ENCODE data around the gene FARP1. TPM values are rescaled to one million over a fixed set of nuclear protein-coding genes. Genes with fewer than 3 reads are reported as not detected.
A peak's percentile ranks its signal among the peaks of the same experiment; 100 is the strongest.

FARP1 gene
- 16.3 and 29.6 TPM in 2 replicates for polyA plus RNA-seq (2014; cell fraction: cytosol; rRNA removed)
- polyA plus RNA-seq (2014; cell fraction: nucleus; rRNA removed): 22.1 and 57.0 TPM in 2 replicates

- peak; percentile 76 for DNase-seq (ENCODE audit: low spot score)
Observed at GRCh38 chr13:98142380-98143156, at the start of gene FARP1. TSS of gene FARP1 (plus strand) at chr13:98143094. CDS start at chr13:98213243, 70,149 bp downstream.

DNA sequence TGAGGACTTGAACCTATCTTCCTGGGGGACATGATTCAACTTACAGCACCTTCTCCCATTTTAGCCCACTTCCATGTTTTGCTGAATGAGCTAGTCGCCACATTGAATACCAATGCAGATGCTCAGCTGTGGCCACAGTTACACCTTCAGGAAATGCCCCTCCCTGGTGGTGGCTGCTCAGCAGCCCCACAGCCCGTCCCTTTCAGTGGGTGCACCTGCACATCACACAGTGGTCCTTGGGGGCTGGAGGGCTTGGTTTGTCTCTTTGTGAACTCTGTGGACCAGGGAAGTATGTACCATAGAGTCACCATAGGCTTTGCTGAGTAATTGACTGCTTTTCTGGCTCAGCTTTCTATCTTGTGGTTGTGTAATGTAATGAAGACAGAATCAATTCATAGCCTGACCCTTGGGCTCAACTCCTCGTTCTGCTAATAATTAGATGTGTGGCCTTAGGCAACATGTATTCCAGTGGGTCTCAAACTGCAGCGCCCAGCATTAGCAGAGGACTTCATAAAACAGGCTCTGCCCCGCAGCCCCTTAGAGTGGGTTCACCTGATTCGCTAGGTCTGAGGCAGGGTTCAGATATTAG, 48.1 kb upstream of the FARP1 start:
- DNase-seq (ENCODE audit: low spot score): no peak

DNA sequence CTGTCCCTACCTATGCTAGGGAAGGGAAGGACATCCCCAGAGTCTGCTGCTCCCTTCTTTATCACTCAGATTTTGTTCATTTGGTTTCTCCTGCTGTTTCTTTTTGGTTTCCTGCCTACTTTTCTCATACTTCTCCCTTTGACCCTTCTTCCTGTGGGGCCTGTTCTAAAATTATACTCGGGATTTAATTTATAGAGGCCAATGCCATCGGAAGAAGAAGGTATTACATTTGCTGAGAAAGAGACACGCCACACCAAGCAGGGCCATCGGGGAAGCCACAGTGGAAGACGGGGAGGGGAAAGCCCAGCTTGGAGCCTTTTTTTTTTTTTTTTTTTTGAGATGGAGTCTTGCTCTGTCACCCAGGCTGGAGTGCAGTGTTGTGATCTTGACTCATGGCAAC, 46.8 kb upstream of the FARP1 start:
- no peak for DNase-seq (ENCODE audit: low spot score)

GRCh38 chr13:98097749-98098148, 45.1 kb upstream of the FARP1 start:
- DNase-seq (ENCODE audit: low spot score): no peak

- DNase-seq (ENCODE audit: low spot score): no peak
Observed at GRCh38 chr13:98098516-98098915, 44.4 kb upstream of the FARP1 start.

GRCh38 chr13:98099627-98100026, 43.3 kb upstream of the FARP1 start:
- no peak for DNase-seq (ENCODE audit: low spot score)

- DNase-seq (ENCODE audit: low spot score): no peak
Observed at GRCh38 chr13:98100481-98100880, 42.4 kb upstream of the FARP1 start.

GRCh38 chr13:98103531-98103930, 39.4 kb upstream of the FARP1 start:
- no peak for DNase-seq (ENCODE audit: low spot score)

GRCh38 chr13:98103942-98104880, 38.7 kb upstream of the FARP1 start:
- peak; percentile 42 for DNase-seq (ENCODE audit: low spot score)

GRCh38 chr13:98105929-98106336, 37.0 kb upstream of the FARP1 start:
- DNase-seq (ENCODE audit: low spot score): peak; percentile 91

GRCh38 chr13:98108341-98108740, 34.6 kb upstream of the FARP1 start:
- no peak for DNase-seq (ENCODE audit: low spot score)

DNA sequence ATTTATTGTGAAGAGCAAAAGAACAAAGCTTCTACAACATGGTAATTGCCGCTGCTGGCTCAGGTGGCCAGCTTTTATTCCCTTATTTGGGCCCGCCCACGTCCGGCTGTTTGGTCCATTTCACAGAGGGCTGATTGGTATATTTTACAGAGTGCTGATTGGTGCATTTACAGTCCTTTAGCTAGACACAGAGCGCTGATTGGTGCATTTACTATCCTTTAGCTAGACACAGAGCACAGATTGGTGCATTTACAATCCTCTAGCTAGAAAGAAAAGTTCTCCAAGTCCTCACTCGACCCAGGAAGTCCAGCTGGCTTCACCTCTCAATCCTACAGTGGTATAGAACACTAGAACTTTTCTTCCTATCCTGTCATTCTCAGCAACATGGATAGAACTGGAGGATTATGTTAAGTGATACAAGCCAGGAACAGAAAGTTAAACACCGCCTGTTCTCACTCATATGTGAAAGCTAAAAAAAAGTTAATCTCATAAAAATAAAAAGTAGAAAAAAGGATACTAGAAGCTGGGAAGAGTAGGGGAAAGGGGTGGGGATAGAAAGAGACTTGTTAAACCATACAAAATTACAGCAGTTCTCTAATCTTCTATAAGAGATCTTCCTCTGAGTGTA, 33.6 kb upstream of the FARP1 start:
- DNase-seq (ENCODE audit: low spot score): no peak

GRCh38 chr13:98110749-98111148, 32.1 kb upstream of the FARP1 start:
- DNase-seq (ENCODE audit: low spot score): no peak

GRCh38 chr13:98111168-98112098, 31.5 kb upstream of the FARP1 start:
- DNase-seq (ENCODE audit: low spot score): no peak

DNA sequence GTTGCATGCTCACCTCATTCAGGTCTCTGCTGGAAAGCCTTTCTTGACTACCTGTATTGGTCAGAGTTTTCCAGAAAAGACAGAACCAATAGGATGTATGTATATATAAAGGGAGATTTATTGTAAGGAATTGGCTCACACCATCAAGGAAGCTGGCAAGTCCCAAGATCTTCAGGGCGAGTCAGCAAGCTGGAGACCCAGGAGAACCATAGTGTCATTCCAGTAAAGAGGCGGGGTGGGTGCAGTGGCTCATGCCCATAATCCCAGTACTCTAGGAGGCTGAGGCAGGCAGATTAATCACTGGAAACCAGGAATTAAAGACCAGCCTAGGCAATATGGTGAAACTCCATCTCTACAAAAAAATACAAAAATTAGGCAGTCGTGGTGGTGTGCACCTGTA, 30.4 kb upstream of the FARP1 start:
- no peak for DNase-seq (ENCODE audit: low spot score)

DNA sequence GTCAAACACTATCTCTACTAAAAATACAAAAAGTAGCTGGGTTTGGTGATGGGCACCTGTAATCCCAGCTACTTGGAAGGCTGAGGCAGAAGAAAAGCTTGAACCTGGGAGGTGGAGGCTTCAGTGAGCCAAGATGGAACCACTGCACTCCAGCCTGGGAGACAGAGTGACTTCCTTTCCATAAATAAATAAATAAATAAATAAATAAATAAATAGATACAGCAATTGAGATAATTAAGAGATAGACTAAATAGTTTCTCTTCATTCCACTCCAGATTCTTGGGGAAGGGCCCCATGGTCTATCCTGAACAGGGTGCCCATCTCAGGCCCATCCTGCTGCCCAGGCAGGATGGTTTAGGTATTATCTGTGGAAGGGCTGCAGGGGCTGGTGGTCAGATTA, 24.0 kb upstream of the FARP1 start:
- no peak for DNase-seq (ENCODE audit: low spot score)

DNA sequence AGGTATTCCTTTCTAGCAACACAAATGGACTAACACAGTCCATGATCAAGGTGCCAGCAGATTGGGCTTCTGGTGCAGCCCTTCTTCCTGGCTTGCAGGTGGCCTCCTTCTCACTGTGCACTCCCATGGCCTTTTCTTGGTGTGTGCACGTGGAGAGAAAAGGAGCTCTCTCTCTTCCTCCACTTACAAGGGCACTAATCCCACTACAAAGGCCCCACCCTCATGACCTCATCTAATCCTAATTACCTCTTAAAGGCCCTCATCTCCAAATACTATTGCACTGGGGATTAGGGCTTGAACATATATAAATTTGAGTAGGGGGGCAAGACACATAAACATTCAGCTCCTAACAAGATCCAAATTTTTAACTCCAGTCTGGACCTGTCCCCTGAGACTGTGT, 19.7 kb upstream of the FARP1 start:
- DNase-seq (ENCODE audit: low spot score): no peak

DNA sequence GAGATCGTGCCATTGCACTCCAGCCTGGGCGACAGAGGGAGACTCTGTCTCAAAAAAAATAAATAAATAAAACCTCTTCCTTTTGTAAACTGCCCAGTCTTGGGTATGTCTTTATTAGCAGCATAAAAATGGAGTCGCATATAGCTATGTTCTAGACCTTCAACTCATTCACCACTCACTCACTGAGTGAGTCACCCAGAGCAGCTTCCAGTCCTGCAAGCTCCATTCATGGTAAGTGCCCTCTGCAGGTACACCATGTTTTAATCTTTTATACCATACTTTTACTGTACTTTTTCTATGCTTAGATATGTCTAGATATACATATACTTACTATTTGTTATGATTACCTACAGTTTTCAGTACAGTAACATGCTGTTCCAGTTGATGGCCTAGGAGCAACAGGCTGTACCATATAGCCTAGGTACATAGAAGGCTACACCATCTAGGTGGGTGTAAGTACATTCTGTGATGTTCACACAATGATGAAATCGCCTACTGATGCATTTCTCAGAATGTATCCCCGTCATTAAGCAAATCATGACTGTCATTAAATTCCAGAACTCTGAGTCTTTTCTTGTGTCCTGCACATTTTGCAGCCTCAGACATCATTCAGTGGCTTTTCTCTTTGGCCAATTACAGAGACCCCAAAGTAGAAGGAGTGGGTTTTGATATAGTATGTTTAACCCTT, 13.7 kb upstream of the FARP1 start:
- no peak for DNase-seq (ENCODE audit: low spot score)

DNA sequence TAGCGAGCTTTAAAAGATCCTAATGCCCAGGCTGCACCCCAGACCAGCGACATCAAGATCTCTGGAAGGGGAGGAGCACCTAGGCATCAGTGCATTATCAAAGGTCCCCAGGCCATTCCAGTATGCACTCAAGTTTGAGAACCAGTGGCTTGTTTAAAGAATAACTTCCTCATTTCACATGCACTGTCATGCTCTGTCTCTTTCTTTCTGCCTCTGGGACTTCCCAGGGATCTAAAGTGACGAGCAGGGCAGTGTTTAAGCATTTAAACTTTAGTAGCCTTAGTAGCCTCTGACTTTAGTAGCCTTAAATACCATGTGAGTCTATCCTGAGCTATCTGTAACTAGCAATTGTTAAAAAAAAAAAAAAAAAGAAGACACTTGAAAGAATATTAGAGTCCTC, 8.9 kb upstream of the FARP1 start:
- no peak for DNase-seq (ENCODE audit: low spot score)

GRCh38 chr13:98134901-98135300, 8.0 kb upstream of the FARP1 start:
- DNase-seq (ENCODE audit: low spot score): no peak
